GM18508 (cell line): ENCODE measurements around the gene FOXO6.

Experiments
- ATAC-seq: cut with Tn5 transposase; IDR thresholded peaks from one replicate; pipeline ENCODE4 v1.9.1; 2021; ENCODE audit warnings: moderate number of reproducible peaks; ENCODE audit not compliant: insufficient read depth, unreplicated experiment

FOXO6 gene

GRCh38 chr1:41349361-41350054, 11.7 kb upstream of the FOXO6 start:
- ATAC-seq = no peak

GRCh38 chr1:41350055-41350378, 11.2 kb upstream of the FOXO6 start:
- no peak for ATAC-seq

- no peak for ATAC-seq
Measured at GRCh38 chr1:41351262-41352151, 9.7 kb upstream of the FOXO6 start.

GRCh38 chr1:41353744-41354143, 7.5 kb upstream of the FOXO6 start:
- ATAC-seq = no peak

- no peak for ATAC-seq
Measured at GRCh38 chr1:41354956-41355355, 6.3 kb upstream of the FOXO6 start.

GRCh38 chr1:41355356-41355755, 5.9 kb upstream of the FOXO6 start:
- no peak for ATAC-seq

- no peak for ATAC-seq
Measured at GRCh38 chr1:41355761-41356160, 5.5 kb upstream of the FOXO6 start.

- no peak for ATAC-seq
Measured at GRCh38 chr1:41356752-41357151, 4.5 kb upstream of the FOXO6 start.

GRCh38 chr1:41357451-41358101, 3.7 kb upstream of the FOXO6 start:
- no peak for ATAC-seq

- ATAC-seq = no peak
Measured at GRCh38 chr1:41358131-41359021, 2.9 kb upstream of the FOXO6 start.

- no peak for ATAC-seq
Measured at GRCh38 chr1:41359211-41360073, 1.8 kb upstream of the FOXO6 start.

- no peak for ATAC-seq
Measured at GRCh38 chr1:41360074-41360785, 1.0 kb upstream of the FOXO6 start.

- no peak for ATAC-seq
Measured at GRCh38 chr1:41361495-41362356, 492 bp downstream of the FOXO6 start.

GRCh38 chr1:41362357-41362721, 1.1 kb downstream of the FOXO6 start:
- ATAC-seq = no peak

- ATAC-seq = no peak
Measured at GRCh38 chr1:41362749-41363590, 1.7 kb downstream of the FOXO6 start.

GRCh38 chr1:41363591-41364320, 2.5 kb downstream of the FOXO6 start:
- no peak for ATAC-seq
